Stimulated activated CD4-positive, alpha-beta T cell treated with anti-CD3 and anti-CD28 coated beads, TNF-alpha, amount 100 ng/mL, for 48 hours (primary cell): ENCODE measurements around the gene OASL.
"Not testable (repeated sequence)": the region's sequence is repeated elsewhere in the genome, so short reads cannot be mapped to it uniquely, and the experiment has no call there.

Experiments used
- DNase-seq, 3 donors: peaks; one replicate each; pipeline ENCODE4 v3.0.0-alpha.2; 2020; ENCODE audit warnings: low read depth in 3 of 3

OASL gene, protein sequence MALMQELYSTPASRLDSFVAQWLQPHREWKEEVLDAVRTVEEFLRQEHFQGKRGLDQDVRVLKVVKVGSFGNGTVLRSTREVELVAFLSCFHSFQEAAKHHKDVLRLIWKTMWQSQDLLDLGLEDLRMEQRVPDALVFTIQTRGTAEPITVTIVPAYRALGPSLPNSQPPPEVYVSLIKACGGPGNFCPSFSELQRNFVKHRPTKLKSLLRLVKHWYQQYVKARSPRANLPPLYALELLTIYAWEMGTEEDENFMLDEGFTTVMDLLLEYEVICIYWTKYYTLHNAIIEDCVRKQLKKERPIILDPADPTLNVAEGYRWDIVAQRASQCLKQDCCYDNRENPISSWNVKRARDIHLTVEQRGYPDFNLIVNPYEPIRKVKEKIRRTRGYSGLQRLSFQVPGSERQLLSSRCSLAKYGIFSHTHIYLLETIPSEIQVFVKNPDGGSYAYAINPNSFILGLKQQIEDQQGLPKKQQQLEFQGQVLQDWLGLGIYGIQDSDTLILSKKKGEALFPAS

GRCh38 chr12:121038861-121039668, at the start of gene OASL:
TSS of gene OASL (minus strand) at chr12:121039246. CDS start at chr12:121038971, 275 bp downstream.
- DNase-seq, result no peak

DNA sequence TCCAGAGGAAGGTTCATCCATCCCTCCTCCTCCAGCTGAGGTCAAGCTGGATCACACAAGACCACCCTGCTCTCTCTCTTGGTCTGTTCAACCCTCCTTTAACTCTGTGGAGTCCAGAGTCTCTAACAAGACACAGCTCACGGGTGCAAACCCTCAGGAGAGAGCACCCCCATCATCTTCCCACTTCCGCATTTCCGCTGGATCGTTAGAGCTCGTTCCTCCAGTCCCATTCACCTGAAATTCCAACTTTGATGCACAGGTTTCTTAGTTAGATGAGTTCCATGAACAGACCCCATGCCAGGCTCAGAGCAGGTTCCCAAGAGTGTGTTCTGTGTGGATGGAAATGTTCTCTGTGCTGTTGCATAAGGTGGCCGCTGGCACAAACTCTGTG, 49.1 kb upstream of the OASL start:
- no peak for DNase-seq

GRCh38 chr12:121087467-121088194, 48.6 kb upstream of the OASL start:
- DNase-seq, result no peak

DNA sequence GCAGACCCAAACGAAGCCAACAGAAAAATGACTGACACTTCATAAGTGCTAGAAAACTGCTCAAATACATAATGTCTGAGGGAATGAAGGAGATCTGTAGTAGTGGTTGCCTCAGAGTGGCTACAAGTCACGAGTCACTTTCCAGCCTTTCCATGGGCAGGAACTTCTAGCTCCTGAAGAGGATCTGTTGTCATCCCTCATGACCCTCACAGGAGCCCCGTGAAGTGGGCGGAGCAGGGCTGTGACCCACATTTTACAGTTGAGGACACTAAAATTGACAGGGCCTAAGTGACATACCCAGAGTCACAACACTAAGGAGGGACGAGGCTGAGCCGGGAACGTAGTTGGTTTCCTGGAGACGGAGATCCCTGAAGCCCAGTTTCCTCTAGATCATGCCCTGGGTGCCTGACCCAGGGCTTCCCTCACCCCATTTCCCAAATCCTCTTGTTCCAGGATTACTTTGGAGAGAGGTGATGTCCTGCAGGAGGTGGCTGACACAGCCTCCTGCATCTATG, 47.8 kb upstream of the OASL start:
- DNase-seq, result no peak

DNA sequence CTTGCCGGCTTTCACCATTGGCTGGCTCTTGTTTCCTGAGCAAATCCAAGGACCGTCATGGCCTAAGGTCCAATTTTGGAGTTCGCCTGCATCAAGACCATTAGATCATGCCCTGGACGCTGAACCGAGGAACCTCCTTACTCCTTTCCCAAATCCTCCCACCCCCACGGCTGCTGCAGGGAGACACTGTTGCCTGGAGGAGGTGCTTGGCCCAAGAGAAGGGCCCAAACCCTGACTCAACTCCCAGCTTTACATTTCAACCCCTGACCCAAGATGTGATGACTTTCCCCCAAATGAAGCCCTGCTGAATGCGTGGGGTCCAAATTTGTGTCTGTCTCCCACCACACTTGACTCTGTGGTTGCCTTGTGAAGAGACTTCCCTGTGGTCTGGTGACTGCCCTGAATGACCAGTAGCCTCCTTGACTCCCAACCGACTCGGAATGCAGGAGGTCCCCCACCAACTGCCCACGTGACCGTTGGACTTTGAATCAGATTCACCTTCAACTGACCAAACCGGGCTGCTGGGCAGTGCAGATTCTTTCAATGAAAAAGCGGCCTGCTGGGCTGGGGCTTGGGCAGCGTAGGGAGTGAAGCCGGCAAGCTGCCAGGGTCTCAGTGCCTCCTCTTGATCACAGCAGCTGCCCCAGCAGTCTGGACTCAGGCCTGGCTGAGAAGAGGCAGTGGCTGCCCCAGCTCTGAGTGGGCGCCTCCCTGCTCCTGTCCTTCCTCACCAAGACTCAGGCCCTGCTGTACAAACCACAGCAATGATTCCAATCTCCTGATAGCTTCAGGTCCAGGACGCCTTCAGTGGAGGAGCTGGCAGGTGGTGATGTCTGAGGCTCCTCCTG, 46.7 kb upstream of the OASL start:
- DNase-seq, result no peak

DNA sequence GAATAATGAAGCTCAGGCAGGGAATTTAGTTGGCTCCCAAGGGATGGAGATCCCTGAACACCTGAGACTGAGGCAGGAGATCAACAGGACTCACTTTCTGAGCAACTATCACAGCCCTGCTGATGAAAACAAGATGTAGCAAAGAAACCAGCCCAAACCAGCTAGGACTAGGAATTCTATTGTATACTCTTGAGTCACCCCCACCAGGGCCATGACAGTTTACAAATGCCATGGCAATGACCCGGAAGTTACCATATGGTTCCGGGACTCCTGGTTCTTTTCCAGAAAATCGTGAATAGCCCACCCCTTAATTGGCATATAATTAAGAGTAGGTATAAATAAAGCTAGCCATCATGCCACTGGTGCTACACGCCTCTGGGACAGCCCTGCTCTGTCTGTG, 46.0 kb upstream of the OASL start:
- DNase-seq, result no peak

- DNase-seq, result no peak
Measured at GRCh38 chr12:121084229-121084628, 45.2 kb upstream of the OASL start.

DNA sequence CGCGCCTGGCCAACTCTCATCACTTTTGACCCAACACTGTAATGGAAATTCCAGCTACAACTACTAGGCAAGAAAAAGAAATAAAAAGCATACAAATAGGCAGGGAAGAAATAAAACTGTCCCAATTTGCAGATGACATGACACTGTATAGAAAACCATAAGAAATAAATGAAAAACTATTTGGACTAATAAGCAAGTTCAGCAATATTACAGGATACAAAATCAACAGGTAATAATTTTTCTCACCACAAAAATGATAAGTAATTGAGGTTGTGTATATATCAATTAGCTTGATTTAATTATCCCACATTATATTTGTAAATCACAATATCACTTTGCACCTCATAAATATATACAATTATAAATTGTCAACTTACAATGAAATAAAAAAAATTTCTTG, 41.9 kb upstream of the OASL start:
- DNase-seq, result no peak

- DNase-seq, result no peak
Measured at GRCh38 chr12:121079736-121080272, 40.8 kb upstream of the OASL start.

DNA sequence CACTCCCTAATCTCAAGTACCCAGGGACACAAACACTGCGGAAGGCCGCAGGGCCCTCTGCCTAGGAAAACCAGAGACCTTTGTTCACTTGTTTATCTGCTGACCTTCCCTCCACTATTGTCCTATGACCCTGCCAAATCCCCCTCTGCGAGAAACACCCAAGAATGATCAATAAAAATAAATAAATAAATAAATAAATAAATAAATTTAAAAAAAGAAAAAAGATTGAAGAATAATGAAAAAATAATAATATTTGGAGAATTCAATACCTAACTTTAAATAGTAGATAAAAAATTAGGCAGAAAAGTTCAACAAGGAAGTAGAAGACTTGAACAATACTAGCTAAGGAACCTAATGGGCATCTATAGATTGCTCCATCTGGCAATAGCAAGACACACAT, 38.4 kb upstream of the OASL start:
- not testable (repeated sequence) for DNase-seq

GRCh38 chr12:121075911-121076310, 36.9 kb upstream of the OASL start:
- not testable (repeated sequence) for DNase-seq

DNA sequence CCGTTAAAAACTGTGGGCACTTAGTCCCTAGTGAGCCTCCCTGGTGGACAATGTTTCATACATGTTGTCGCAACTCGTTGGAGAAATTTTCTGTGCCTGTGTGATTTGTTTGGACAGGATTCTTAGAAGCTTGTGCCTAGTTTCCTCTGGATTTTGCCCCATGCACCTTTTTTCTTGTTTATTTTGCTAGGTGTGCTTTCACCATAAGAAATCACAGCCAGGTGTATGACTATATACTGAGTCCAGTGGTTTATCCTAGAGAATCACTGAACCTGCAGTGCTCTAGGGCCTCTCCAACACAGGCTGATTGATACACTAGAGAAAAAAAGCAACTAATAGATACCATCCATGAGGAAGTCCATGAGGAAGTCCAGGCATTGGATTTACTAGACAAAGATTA, 33.1 kb upstream of the OASL start:
- DNase-seq, result no peak

DNA sequence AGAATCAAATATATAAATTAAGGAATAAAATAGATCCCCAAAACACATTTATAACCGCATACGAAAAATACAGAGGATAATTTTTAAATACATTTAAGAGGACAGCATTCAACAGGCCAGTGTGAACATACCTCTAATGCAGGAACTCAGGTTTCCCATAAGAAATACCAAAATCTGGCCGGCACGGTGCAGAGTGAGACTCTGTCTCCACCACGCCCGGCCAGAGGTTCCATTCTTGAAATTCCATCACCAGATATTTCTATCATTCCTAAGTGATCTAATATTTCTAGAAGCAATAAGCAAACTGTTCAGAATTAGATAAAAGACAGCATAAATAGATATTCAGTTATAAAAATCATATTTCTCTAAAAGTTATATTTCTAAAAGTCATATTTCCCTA, 30.2 kb upstream of the OASL start:
- DNase-seq, result no peak

GRCh38 chr12:121065345-121065744, 26.3 kb upstream of the OASL start:
- DNase-seq, result no peak

DNA sequence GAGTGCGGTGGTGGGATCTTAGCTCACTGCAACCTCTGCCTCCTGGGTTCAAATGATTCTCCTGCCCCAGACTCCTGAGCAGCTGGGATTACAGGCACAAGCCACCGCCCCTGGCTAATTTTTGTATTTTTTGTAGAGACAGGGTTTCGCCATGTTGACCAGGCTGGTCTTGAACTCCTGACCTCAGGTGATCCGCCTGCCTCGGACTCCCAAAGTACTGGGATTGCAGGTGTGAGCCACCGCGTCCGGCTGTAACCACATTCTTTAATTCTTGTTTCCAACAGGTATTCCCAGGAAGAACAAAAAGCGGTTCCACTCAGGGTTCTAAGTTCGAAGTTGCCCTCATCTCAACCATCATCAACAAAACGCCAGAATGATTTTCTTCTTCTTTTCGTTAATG, 25.5 kb upstream of the OASL start:
- not testable (repeated sequence) for DNase-seq

DNA sequence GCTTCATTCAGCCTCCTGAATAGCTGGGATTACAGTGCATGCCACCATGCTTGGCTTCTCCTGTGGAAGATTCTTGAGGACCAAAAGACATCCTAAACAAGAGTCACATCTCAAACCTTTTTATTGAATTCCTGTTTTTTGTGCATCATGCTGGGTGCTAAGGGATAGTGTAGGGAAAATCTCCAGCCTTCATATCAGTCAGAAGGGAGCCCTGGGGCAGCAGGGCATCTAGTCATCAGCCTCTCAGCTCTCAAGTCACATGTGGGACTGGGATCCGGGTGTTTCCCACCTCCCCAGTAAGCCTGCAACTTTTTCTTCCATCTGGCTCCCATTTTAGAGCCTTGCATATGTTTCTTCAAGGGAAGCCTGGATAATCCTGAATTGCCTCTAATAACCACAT, 25.1 kb upstream of the OASL start:
- no peak for DNase-seq

DNA sequence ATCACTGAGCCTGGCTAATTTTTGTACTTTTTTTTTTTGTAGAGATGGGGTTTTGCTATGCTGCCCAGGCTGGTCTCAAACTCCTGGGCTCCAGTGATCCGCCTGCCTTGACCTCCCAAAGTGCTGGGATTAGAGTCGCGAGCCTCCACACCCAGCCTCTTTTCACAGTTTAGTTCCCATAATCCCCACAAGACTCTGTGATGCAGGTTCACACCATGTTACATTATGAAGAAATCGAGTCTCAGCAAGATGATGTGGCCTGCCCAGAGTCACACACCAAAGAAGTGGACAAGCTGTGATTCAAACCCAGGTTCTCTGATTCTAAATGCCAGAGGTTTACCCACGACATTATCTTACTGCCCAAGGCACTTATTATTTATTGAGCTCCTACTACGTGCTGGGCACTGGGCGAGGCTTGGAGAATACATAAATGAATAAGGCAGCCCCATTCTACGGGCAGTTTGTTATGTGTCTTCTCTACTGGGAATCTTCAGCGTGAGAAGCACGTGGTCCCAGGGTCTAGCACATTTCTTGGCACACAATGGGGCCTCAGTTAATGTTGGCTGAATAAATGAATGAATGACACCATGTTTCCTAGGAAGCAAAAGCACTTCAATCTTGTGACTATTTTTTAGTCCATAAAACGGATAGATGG, 23.5 kb upstream of the OASL start:
- DNase-seq, result no peak

DNA sequence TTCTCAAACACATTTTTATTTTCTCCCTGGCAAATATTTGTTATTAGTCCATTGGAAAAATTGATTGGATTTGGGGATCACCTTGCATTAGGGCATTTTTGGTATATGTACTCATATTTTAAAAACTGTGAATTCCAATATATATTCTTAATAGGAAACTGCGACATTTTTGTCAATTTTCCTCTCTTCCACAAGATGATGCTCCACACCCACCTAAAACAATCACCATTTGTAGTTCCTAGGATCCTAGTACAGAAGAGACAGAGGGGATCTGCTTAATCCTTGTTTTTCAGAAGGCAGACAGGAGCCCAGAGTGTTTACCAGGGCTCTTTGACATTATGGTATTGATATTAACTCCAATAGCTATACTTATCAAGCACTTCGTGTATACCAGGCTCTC, 22.8 kb upstream of the OASL start:
- no peak for DNase-seq

GRCh38 chr12:121060149-121061001, 21.3 kb upstream of the OASL start:
- no peak for DNase-seq
